Cardiac ventricle fibroblast (primary cell): ENCODE measurements around the gene COX17. TPM values are rescaled to one million over a fixed set of nuclear protein-coding genes. Genes with fewer than 3 reads are reported as not detected.

Experiments
- total RNA-seq: library from RNA; depleted of rRNA; stranded (reverse); fragments of >200 nt; gene quantifications from 2 replicates; pipeline ENCODE4 v1.2.3, GENCODE V29; 2015

The COX17 gene
- 9.1 and 11.7 TPM in 2 replicates for total RNA-seq

GRCh38 chr3:119676771-119677640 lies at the start of gene COX17:
TSS of gene COX17 (minus strand) at chr3:119677406. CDS start at chr3:119677310, 96 bp downstream.

GRCh38 chr3:119702530-119703527 lies 25.6 kb upstream of the COX17 start, which contains the start of gene CFAP91:
TSS of gene CFAP91 (plus strand) at chr3:119703022. CDS start at chr3:119703099, 77 bp downstream.

GRCh38 chr3:119660474-119661440 lies 16.4 kb downstream of the COX17 start, which contains the start of gene POPDC2:
TSS of gene POPDC2 (minus strand) at chr3:119660589. CDS start at chr3:119660423, 166 bp downstream.

Other genes with a start within 250 kb of the COX17 start
- gene TMEM39A, start 213.8 kb downstream of the COX17 start, total RNA-seq, result 40.8 and 41.6 TPM in 2 replicates
- 13.1 and 13.6 TPM in 2 replicates for gene POGLUT1, start 208.4 kb downstream of the COX17 start, total RNA-seq
- gene TIMMDC1, start 178.9 kb downstream of the COX17 start, total RNA-seq, result 34.5 and 34.7 TPM in 2 replicates
- not detected in 2 replicates for gene CD80, start 117.8 kb downstream of the COX17 start, total RNA-seq
- 0.49 and 2.0 TPM in 2 replicates for gene ADPRH, start 97.9 kb downstream of the COX17 start, total RNA-seq
- gene PLA1A, start 79.5 kb downstream of the COX17 start, total RNA-seq, result not detected in 2 replicates
- gene POPDC2, start 16.8 kb downstream of the COX17 start, total RNA-seq, result 3.8 TPM in 1 of 2 replicates, not detected in the other
- gene CFAP91, start 25.6 kb upstream of the COX17 start, total RNA-seq, result 0.05 TPM in 1 of 2 replicates, not detected in the other
- not detected in 2 replicates for gene NR1I2, start 104.7 kb upstream of the COX17 start, total RNA-seq